HG02943 (cell line): ENCODE data around the gene PPOX.

Experiments
- ATAC-seq: cut with Tn5 transposase; IDR thresholded peaks from one replicate; pipeline ENCODE4 v1.9.1; 2021; ENCODE audit warnings: mild to moderate bottlenecking, low read depth, moderate library complexity; ENCODE audit not compliant: unreplicated experiment

Gene PPOX

DNA sequence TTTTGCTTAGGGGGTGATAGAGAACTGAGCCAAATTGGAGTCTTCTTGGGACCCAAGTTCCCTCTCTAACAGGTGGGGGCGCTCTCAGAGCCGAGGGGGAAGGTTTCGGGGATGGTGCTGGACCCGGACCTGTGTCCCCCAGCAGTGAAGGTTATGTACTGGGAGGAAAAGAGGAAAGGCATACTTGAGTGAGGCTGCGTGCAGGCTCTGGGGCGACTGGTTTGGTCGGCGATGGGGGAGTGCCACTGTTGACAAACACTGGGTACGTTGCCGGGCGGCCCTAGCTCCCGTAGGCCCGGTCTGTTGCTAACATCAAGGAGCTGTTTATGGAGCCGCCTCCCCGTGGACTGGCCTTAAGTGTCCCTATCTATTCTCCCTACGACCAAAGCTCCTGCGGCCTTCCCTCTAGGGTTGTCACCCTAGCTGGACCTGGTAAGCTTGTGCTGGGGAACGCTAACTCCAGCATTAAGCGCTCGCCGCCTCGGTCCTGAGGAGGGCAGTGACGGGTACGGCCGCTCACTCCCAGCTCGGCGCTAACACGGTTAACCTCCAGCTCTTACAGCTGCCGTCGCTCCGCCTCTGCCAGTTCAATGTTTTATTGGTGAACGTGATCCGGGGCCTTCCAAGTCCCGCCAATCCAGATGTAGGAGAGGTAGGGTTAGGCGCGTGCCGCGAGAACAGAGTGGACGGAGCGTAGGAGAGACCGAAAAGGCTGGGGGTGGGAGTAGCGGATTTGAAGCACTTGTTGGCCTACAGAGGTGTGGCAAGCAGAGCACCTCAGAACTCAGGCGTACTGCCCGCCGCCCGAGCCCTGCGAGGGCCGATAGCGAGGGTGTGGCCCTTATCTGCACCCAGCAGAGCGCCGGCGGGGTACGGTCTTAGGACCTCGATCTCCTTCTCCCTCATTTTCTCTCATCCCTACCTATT is at the start of gene PPOX:
TSS of gene PPOX (plus strand) at position 685 of the 927 bp plus-strand sequence. CDS start 422 bp downstream, outside the sequence.
- ATAC-seq, result peak; percentile 94

DNA sequence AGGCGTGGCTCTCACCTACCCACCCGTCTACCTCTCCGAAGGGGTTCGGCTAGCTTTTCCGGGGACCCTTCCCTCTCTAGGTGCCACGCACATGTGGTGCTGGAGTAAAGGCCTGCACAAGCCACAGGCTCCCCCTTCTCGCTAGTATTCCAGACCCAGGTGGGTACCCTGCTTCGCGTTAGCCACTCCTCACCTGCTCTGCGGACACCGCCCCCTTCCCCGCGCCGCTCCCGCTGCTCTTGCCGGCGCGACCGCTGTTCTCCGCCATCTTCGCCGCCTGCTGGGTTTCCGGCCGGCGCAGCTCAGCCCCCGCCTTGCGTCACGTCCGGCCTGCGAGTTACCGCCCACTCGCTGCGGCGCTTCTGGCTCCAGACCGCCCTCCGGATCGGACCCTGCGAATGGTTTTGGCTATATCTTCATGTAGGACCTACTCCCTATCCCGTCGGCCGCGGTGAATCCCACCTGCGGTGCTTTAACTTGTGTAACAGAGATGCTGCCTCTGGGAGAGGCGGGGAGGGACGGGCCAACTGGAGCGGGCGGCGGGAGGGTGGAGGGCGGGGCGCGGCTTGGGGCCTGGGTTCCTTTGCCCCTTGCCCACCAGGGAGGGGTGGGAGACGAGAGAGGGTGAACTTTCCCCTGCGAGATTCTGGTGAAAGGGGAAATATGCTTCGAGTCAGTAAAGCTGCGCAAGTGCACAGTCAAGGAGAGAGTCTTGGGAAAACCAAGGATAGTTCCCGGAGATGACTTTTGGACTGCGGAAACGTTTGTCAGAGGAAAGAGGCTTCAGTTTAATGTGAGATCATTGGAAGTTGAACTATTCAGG is 48.3 kb upstream of the PPOX start, which contains the start of the genes NIT1 and PFDN2:
TSS of gene NIT1 (plus strand) at position 347 of the 823 bp plus-strand sequence. CDS start at position 419, 72 bp downstream.
TSS of gene PFDN2 (minus strand) at position 279 of the 823 bp plus-strand sequence. CDS start at position 268, 11 bp downstream.
- peak; percentile 73 for ATAC-seq

DNA sequence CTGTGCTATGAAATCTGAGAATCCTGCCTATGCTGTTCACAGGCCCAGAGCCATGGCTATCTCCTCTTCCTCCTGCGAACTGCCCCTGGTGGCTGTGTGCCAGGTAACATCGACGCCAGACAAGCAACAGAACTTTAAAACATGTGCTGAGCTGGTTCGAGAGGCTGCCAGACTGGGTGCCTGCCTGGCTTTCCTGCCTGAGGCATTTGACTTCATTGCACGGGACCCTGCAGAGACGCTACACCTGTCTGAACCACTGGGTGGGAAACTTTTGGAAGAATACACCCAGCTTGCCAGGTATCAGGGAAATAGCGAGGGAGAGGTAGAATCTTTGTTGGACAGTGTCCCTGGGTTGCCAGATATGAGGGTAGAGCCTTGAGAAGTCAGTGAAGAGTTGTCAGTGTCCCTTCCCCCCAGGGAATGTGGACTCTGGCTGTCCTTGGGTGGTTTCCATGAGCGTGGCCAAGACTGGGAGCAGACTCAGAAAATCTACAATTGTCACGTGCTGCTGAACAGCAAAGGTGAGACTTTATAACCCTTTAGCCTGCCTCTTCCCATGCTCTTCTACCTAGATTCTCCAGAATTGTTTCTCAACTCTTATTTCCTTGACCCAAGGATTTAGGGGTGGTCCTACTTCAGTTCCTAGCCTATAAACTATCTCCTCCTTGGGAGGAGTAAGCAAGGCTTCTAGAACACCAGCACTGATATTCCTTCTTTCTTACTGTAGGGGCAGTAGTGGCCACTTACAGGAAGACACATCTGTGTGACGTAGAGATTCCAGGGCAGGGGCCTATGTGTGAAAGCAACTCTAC is 46.9 kb upstream of the PPOX start:
- ATAC-seq, result no peak

DNA sequence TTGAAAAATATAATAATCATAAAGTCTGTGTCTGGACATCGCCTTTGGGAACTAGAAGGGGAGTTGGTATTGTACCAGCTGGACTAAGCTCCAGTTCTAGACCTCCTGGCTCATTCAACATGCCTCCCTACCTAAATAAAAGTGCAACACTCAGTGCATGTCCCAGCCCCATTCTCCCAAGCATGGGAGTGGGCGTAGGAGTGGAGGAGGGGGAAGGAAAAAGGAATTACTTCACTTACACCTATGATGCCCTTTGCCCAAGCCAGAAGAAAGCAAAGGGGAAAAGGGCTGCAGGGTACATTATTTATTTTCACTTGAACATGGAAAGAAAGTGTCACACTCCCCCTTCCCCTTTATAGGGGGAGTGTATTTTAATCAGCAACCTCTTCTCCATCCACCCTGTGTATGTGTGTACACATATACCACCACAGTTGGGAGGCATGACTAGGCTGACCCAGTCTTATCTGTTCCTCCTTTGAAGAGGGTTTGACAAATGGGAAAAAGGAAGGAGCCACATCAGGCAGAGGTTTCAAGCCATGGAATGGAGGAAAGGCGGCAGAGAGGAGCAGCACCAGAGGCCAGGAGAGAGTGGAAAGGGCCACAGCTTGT is 45.1 kb upstream of the PPOX start:
- ATAC-seq, result no peak

DNA sequence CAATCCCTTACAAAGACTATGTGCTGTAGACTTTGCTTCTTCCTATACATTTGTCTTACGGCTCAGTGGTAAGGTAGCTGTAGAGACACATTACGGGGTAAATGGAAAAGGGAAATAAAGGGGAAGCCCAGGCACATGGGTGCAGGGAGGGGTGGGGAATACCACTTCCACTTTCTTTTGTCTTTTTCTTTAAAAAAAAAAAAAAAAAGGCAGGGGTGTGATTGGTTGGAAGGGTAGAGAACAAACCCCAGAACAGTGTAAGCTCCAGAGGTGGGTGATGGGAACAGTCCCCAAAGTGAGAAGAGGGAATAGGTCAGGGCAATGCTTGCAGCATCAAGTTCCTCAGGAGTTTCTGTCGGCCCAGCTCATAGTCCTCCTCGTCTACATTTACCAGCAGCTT is 44.4 kb upstream of the PPOX start:
- ATAC-seq, result no peak

DNA sequence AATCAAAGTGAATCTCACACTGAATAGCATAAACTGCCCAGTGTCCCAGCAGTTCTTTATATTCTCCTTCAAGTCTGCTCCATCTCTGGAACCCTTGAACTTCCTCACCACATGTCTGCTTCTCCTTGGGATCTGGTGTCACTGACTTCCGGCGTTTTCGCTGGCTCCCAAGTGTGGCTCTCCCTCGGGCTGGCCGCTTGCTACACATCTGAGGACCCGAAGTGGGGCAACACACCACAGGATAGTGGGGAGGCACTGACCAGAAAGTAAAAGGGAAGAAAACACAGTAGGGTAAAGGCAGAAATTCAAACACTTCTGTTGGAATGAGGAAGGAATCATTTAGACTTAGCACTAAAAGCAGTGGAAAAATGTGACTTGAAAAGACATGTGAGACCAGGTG is 43.3 kb upstream of the PPOX start:
- ATAC-seq, result no peak

DNA sequence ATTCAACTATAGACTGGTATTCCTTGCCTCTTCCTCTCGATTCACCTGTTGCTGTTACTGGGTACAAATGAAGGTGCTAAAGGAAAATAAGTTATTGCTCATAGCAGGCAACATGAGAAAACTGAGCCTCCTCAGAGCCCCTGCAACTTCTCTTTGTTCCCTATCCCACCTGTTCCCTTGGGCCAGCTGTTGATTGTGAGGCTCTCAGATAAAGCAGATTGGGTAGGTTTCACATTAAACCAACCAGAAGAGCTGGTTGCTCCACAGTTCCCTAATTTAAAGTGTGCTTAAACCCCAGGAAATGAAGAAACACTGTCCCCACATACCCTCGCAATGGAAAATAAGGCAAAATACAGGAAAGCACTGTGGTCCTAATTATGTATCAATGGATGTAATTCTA is 38.6 kb upstream of the PPOX start:
- ATAC-seq, result no peak

DNA sequence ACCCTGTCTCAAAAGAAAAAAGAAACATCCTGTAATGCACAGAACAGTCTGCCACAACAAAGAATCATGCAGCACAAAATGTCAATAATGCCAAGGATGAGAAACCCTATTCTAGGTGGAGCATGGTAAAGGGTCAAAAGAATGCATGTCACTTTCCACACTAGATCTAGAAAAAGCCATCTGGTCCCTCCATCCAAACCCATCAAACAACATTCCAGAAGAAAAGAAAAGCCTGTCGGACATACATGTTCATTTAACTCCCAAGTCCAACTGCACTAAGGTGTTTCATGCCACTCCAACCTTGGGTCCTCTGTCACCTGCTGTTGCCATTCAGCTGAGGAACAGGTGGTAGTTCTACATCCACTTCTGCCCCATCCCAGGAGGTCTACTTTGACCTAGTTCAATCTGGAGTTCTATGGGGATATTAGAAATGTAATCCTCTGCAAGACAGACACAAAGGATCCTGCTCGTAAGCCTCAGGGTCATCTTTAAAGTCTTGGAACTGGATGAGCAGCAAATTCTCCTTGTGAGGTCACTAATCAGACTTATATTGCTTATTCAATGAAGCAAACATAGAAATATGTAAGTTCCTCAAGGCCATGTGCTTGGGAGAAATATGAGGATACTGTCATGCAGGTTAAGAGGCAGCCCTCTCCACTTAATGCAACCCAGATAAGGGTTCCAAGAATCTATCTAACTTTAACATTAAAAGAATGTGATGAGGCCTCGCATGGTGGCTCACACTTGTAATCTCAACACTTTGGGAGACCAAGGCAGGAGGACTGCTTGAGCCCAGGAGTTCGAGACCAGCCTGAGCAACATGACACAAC is 37.4 kb upstream of the PPOX start:
- ATAC-seq, result no peak

DNA sequence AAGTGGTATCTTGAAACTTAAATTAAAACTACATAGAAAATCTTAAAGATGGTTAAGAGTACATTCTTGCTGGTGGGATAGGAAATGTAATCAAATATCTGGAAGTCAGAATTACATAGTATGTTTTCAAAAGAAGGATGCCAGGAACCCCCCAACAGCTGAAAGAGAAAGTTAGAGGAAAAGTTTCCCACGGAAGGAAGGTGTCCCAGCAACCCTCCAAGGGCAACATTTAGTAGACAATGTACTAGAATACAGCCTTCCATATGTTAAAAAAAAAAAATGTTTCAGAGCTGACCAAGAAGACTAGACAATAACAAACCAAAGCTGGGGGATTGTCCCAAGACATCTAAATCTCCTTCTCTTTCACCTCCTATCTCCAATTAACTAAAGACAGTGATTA is 36.0 kb upstream of the PPOX start:
- ATAC-seq, result no peak

DNA sequence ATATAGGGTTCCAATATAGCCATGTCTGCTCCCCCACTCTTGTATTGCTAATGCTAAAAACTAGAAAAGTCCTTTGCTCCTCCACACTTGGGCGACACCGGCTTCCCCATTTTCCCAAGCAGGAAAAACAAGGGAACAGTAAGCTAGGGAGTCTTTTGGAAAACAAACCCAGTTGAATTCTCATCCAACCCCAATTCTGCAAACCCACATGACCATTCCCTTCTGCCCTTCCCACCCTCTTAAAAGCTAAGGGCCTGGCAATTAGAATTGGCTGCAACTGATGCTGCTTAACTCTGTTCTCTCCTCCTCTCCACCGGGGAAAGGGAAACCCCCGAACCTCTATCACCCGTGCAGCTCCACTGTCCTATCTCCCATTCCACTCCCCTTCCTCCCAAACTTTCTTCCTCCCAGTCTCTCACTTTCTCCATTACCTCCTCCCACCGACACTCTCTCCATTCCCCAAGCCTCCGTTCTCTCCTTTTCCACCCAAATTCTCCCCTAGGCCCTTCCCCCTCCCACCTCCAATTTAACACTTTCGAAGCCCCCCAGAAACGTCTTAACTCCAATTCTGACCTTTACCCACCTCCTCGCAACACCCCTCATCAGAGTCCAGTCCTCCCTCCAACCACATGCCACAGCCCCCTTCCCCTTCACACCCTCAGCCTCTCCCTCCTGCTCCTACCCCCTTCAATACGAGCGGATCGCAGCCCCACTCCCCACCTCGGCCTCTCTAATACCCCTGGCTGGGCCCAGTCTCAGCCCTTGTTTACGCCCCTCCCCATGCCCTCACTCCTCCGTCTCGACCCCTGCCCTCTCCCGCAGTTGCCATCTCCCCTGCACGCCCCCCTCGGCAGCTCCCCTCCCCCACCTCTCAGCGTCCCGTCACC is 34.5 kb upstream of the PPOX start:
- no peak for ATAC-seq

DNA sequence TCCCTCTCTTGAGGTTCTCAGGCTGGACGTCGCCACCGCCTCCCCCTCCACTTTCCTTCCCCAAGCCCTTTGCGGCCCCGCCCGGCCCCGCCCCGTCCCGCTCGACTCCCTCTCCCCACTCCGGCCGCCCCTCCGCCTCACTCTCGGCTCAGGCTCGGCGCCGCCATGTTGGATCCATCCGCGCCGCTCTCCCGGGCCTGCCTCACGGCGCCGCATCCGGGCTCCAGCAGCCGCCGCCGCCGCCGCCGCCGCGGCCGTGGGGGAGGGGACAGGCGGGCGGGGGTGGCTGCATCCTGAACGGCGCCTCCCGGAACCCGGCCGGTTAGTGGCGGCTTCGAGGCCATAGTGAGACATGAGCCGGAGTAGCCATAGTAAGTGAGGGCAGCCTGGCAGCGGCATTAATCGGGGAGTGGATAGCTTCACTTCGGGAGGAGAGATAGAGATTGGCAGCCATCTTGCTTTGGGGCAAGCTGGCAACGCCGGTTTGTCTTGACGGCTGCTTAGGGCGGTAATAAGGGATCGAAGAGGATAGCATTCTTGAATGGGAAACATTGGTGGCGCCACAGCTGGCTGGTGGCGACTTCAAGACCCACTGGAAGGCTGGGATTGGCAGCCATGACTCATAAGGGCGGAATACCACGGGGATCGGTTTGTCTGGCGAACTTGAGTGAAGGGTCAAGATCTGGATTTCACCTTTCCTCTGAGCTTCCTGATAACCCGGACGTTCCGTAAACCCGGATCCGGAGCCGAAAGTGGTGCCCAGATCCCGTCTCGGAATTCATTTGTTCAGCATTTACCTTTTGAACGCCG is 33.6 kb upstream of the PPOX start, which contains the start of gene DEDD:
TSS of gene DEDD (minus strand) at position 258 of the 810 bp plus-strand sequence. CDS start 8,205 bp downstream, outside the sequence.
- ATAC-seq, result peak; percentile 92

DNA sequence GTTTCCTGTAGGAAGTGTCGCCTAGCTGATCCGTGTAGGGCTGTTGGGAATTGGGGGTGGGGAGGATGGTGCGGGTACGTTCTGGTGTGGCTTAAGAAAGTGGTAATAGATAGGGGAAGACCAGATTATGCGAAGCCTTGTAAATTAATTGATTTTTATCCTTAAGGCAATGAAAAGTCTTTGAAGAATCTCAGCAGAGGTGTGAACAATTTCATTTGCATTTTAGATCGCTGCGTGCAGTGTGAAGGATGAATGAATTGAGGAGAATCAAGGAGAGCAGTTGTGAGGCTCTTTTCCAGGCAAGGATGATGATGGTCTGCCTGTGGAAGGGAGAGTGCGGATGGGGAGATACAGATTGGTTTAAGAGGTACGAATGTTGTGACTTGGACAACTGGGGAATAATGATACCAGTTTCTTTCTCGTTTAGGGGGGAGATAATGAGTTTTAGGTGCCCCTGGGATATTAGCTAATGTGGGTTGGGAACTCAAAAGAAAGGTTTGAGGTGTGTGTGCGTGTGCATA is 32.9 kb upstream of the PPOX start:
- no peak for ATAC-seq

DNA sequence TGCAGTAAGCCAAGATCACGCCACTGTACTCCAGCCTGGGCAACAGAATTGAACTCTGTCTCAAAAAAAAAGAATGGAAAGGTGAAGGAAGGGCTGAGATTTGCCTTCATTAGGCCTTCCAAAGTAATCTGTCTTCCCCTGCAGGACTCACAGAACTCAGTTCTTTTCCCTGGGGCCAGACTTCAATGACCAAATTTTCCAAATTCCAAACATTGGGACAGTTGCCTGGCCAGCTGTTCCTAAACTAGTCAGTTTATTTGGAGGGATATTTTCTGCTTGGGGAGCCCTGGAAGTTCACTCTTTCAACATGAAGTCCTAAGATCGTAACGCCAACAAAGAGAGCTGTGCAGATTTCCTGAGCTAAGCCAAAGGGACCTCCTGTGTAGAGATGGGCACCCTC is 28.3 kb upstream of the PPOX start:
- ATAC-seq, result no peak

DNA sequence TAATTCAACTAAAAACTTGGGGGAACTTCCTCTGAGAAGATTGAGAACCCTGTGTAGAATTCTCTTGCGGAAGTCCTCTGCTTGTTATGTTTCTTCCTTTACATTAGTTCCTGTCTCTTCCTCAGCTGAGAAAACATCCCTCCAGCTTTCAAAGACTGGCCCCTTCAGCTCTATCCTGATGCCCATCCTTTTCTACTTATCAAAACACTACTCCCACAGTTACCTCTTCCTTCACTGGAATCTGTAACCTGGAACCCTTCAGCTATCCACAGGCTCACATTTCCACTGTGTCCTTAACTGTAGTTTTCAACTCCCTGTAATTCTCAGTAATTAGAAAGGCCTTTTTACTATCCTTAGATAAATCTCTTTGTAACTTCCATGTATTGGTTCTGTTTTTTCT is 27.8 kb upstream of the PPOX start:
- no peak for ATAC-seq

DNA sequence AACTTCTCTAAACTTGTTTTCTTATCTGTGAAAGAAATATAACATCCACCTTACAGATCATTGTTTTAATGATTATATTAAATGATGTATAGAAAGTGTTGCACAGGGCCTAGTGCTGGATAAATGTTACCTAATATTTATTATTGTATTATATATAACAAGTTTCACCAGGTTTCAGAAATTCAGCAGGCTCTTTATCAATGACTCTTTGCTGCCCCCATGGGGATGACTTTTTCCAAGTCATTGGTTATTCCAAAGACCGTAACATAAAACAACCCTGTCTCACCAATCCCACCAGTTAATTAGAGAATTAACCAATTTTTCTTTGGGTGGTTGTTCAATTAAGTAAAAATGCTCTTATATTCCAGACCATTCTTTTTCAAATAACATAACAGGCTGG is 26.5 kb upstream of the PPOX start:
- ATAC-seq, result no peak

DNA sequence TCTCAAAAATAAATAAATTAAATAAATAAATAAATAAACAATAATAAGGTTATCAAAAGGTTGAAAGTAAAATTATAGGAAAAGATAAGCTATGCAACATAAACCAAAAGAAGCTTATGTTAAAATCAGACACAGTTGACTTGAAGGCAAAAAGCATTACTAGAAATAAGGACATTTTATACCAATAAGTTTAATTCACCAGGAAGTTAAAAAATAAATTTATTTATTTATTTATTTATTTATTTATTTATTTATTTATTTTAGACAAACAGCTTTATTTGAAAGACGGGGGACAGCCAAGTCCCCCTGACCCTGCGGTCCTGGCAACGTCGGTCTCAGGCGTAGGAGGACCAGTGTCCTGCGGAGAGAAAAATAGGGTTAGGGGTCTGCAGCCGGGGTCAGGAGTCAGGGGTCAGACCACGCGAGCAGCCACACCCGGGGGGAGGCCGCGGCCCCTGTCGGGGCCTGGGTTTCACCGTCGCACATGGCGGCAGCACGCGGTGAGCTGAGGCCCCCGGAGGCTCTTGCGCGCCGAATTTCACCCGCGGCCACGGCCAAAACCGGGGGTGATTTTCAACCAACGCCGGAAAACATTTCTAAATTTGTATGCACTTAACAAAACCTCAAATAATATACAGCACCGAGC is 25.3 kb upstream of the PPOX start:
- ATAC-seq, result no peak
